Right atrium auricular region (tissue), 2 donors: ENCODE measurements around the gene MRPL12. TPM values are rescaled to one million over a fixed set of nuclear protein-coding genes. Genes with fewer than 3 reads are reported as not detected.
A peak's percentile ranks its signal among the peaks of the same experiment; 100 is the strongest.

ENCODE experiments used
- DNase-seq: peaks from one replicate; pipeline ENCODE4 v3.0.0-alpha.2; 2019; ENCODE audit warnings: low spot score
- H3K27ac ChIP-seq, 2 donors: fragments of 200-600 bp; sonication (generic); 1 replicate in 1 of 2; 2 replicates in 1 of 2; pipeline ENCODE4 v1.5.1; 2016 to 2019
- H3K27me3 ChIP-seq, 2 donors: fragments of 200-600 bp; sonication (generic); one replicate each; pipeline versions ENCODE4 v1.5.1 to v1.6.0; 2017 to 2019
- H3K36me3 ChIP-seq: fragments of 200-600 bp; sonication (generic); one replicate; pipeline ENCODE4 v1.5.1; 2016
- H3K4me1 ChIP-seq, 2 donors: fragments of 200-600 bp; sonication (generic); one replicate each; pipeline versions ENCODE4 v1.5.1 to v1.6.0; 2017 to 2019
- H3K4me3 ChIP-seq, 2 donors: fragments of 200-600 bp; sonication (generic); 1 replicate in 1 of 2; 2 replicates in 1 of 2; pipeline ENCODE4 v1.5.1; 2017 to 2019; ENCODE audit warnings: mild to moderate bottlenecking in 1 of 2, moderate library complexity in 1 of 2
- H3K9me3 ChIP-seq, 2 donors: fragments of 200-600 bp; sonication (generic); one replicate each; pipeline ENCODE4 v1.5.1; 2019
- CTCF ChIP-seq, 2 donors: fragments of 200-600 bp; sonication (generic); IDR thresholded peaks; one replicate each; pipeline ENCODE4 v1.5.1; 2019; ENCODE audit warnings: antibody characterized with exemption in 2 of 2
- total RNA-seq, 2 donors: library from RNA; depleted of rRNA; stranded (reverse); fragments of >200 nt; gene quantifications; one replicate each; pipeline ENCODE4 v1.1.0, GENCODE V29; 2016

The MRPL12 gene
- total RNA-seq, 2 donors from 2014 or later: 87.9 to 127 TPM

- DNase-seq: no peak
- peak overlapping the region; percentile 78 to 79 for H3K27ac ChIP-seq
- H3K4me3 ChIP-seq: peak overlapping the region; percentile 97 to 98
- H3K4me1 ChIP-seq: peaks cover 0 to 39% of the 10 kb centered on the region in 2 donors
- no peaks in the 10 kb centered on the region for H3K9me3 ChIP-seq
- peaks cover 29% of the 10 kb centered on the region for H3K36me3 ChIP-seq
- TF ChIP-seq CTCF (IDR thresholded peaks at IDR 0.05): no peak
- no peaks in the 10 kb centered on the region for H3K27me3 ChIP-seq
Observed at GRCh38 chr17:81683208-81683583, 20.0 kb upstream of the MRPL12 start.

GRCh38 chr17:81683584-81684441 lies 19.4 kb upstream of the MRPL12 start, which contains the start of the genes ARL16 and HGS:
TSS of gene ARL16 (minus strand) at chr17:81683797. CDS start at chr17:81683753, 44 bp downstream.
TSS of gene HGS (plus strand) at chr17:81684011. CDS start at chr17:81684067, 56 bp downstream.
- peaks cover 35% of the 10 kb centered on the region for H3K36me3 ChIP-seq
- H3K4me1 ChIP-seq: peaks cover 0 to 39% of the 10 kb centered on the region in 2 donors
- peak within 1 kb of the TSS; percentile 97 to 98 for H3K4me3 ChIP-seq
- TF ChIP-seq CTCF (IDR thresholded peaks at IDR 0.05): no peak
- peak within 1 kb of the TSS; percentile 78 to 79 for H3K27ac ChIP-seq
- H3K27me3 ChIP-seq: no peaks in the 10 kb centered on the region
- peak; percentile 99 for DNase-seq
- H3K9me3 ChIP-seq: no peaks in the 10 kb centered on the region

- peak; percentile 74 for DNase-seq
- TF ChIP-seq CTCF (IDR thresholded peaks at IDR 0.05): no peak
- no peaks in the 10 kb centered on the region for H3K9me3 ChIP-seq
- H3K27me3 ChIP-seq: no peaks in the 10 kb centered on the region
- peaks cover 42% of the 10 kb centered on the region for H3K36me3 ChIP-seq
- peak overlapping the region; percentile 97 to 98 for H3K4me3 ChIP-seq
- H3K4me1 ChIP-seq: peaks cover 0 to 39% of the 10 kb centered on the region in 2 donors
- peak overlapping the region; percentile 75 to 77 for H3K27ac ChIP-seq
Observed at GRCh38 chr17:81684442-81684911, 18.7 kb upstream of the MRPL12 start.

GRCh38 chr17:81685108-81685507 lies 18.1 kb upstream of the MRPL12 start:
- Histone ChIP-seq H3K27ac (peak overlapping the region in 1 of 2 donors; percentile 75), H3K4me1 (peaks cover 0 to 36% of the 10 kb centered on the region in 2 donors)

GRCh38 chr17:81686614-81687013 lies 16.6 kb upstream of the MRPL12 start:
- Histone ChIP-seq H3K36me3 (peaks cover 63% of the 10 kb centered on the region), H3K4me1 (peaks cover 0 to 33% of the 10 kb centered on the region in 2 donors), H3K27me3 (no peaks in the 10 kb centered on the region), H3K4me3 (no peak overlapping the region), H3K27ac (no peak overlapping the region), H3K9me3 (no peaks in the 10 kb centered on the region)
- DNase-seq: no peak
- no peak for TF ChIP-seq CTCF (IDR thresholded peaks at IDR 0.05)

More at GRCh38 chr17:81685108-81685507, 18.1 kb upstream of the MRPL12 start:
- H3K36me3 ChIP-seq: peaks cover 48% of the 10 kb centered on the region
- no peak for DNase-seq
- no peaks in the 10 kb centered on the region for H3K9me3 ChIP-seq
- peak overlapping the region; percentile 97 to 98 for H3K4me3 ChIP-seq
- no peaks in the 10 kb centered on the region for H3K27me3 ChIP-seq
- TF ChIP-seq CTCF (IDR thresholded peaks at IDR 0.05): no peak
